WTC11 (cell line): ENCODE measurements around the gene TMEM215.

ENCODE experiments used
- CREM ChIP-seq: sonication (generic); formaldehyde crosslinking; IDR thresholded peaks from 2 replicates; pipeline ENCODE4 v1.8.1; 2022; ENCODE audit warnings: mild to moderate bottlenecking, missing genetic modification reagents, moderate library complexity
- IRF1 ChIP-seq: sonication (generic); formaldehyde crosslinking; IDR thresholded peaks from 2 replicates; pipeline ENCODE4 v1.8.0; 2023; ENCODE audit warnings: missing genetic modification reagents
- NR2C2 ChIP-seq: sonication (generic); formaldehyde crosslinking; IDR thresholded peaks from 2 replicates; pipeline ENCODE4 v1.8.0; 2022; ENCODE audit warnings: mild to moderate bottlenecking, missing genetic modification reagents
- USF1 ChIP-seq: sonication (generic); formaldehyde crosslinking; IDR thresholded peaks from 2 replicates; pipeline ENCODE4 v1.8.0; 2022; ENCODE audit warnings: mild to moderate bottlenecking, missing genetic modification reagents

GRCh38 chr9:32787816-32788215 is 4.5 kb downstream of the TMEM215 start:
- TF ChIP-seq NR2C2 (CRISPR knock-in tag) (no peak), CREM (CRISPR knock-in tag) (no peak), USF1 (CRISPR knock-in tag) (no peak), IRF1 (CRISPR knock-in tag) (no peak)
